ENCODE data around the gene HIF3A.

The HIF3A gene

DNA sequence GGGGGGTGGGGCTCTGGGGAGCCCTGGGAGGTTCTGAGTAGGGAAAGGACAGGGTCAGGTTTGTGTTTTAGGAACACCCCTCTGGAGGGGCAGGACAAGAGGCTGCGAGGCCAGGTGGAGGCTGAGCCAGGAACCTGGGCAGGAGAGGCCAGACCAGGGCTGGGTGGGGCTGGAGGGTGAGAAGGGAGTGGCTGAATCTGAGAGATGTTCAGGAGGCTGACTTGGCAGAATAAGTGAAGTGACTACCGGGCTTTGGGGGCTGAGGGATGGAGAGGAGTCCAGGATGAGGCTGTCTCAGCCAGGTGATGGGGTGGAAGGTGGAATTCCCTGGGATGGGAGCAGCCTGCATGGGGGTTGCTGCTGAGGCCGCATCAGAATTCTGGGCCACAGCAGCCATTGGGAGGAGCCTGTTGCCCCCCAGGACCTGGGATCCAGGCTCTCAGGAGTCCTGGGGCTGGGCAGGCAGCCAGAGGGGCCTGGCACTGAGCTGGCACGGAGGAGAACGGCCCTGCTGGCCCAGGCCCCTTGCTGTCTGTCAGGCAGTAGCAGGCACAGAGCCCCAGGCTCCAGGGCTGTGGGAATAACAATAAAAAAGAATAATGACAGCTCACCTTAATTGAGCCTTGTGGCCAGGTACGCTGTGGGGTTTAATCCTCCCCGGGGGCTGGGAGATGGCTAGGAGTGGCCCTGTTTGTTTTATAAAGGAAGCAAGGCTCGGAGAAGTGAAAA lies 53.4 kb downstream of the HIF3A start:
- Histone ChIP-seq H3K27me3 (replicated peaks; ENCODE audit: control insufficient read depth, insufficient read depth, low read length) (no peaks in the 10 kb centered on the region), H3K9ac (ENCODE audit: low read length) (peak overlapping the region; percentile 79), H3K9me3 (ENCODE audit: control insufficient read depth, low read length) (no peaks in the 10 kb centered on the region), H3K4me3 (ENCODE audit: low read length) (peak overlapping the region; percentile 50), H3K4me1 (ENCODE audit: control insufficient read depth, insufficient read depth, low read length) (peaks cover 35% of the 10 kb centered on the region), H3K36me3 (ENCODE audit: control insufficient read depth, insufficient read depth, low read length, severe bottlenecking) (peaks cover 17% of the 10 kb centered on the region)
- DNase-seq (ENCODE audit: low read depth), result no peak

DNA sequence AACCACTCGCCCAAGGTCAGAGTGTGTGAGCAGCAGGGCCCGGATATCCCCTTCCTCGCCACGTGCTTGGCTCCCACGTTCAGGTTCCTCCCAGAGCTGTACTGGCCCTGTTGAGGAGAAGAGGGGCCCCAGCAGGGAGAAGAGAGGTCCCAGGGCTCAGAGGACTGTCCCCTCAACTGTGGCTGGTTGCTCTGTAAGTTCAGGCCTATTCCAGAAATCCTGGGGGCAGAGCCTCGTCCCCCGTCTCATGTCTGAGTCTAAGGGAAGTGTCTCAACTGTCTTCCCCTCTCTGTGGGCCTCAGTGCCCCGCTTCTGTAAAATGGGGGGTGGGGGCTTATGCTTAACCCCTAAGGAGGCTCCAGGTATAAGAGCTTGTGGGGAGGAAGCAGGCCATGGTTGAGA lies 53.9 kb downstream of the HIF3A start:
- no peaks in the 10 kb centered on the region for H3K9me3 ChIP-seq (ENCODE audit: control insufficient read depth, low read length)
- peak overlapping the region; percentile 79 for H3K9ac ChIP-seq (ENCODE audit: low read length)
- no peak for DNase-seq (ENCODE audit: low read depth)
- H3K4me3 ChIP-seq (ENCODE audit: low read length), result peak overlapping the region; percentile 50
- peaks cover 35% of the 10 kb centered on the region for H3K4me1 ChIP-seq (ENCODE audit: control insufficient read depth, insufficient read depth, low read length)
- peaks cover 19% of the 10 kb centered on the region for H3K36me3 ChIP-seq (ENCODE audit: control insufficient read depth, insufficient read depth, low read length, severe bottlenecking)
- no peaks in the 10 kb centered on the region for H3K27me3 ChIP-seq (replicated peaks; ENCODE audit: control insufficient read depth, insufficient read depth, low read length)

DNA sequence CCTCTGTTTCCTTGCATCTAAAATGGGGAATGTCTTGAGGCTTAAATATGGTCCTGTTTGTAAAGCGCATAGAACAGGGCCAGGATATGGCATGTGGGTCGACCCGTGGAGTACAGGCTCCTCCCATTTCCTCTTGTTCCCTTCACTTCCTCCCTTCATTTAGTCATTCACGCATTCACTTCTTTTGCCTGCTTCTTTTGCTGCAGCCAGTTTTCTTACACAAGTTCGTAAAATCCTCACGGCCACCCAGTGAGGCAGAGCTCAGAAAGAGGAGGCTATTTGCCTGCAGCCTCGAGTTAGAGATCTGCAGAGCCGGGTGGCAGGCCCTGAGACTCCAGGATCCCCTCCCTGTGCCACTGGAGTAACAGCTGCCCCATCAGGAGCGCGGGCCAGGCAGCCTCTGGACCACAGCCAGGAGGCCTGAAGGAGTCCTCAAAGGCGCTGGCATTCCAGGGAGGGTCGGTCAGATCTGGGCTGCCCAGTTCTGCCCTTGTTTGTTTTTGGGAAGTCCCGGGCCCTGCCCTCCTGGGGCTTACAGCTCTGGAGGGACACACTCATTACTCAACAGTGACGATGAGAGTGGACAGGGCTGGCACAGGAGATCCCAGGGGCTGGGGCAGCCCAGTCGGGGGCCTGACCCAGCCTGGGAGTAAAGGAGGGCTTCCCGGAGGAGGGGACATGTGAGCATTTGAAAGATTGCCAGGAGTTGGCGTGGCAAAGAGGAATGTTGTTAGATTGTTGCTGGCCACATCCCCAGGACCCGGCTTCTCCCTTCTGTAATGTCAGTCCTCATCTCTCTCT lies 54.6 kb downstream of the HIF3A start:
- Histone ChIP-seq H3K36me3 (ENCODE audit: control insufficient read depth, insufficient read depth, low read length, severe bottlenecking) (peaks cover 24% of the 10 kb centered on the region), H3K9me3 (ENCODE audit: control insufficient read depth, low read length) (no peaks in the 10 kb centered on the region)

DNA sequence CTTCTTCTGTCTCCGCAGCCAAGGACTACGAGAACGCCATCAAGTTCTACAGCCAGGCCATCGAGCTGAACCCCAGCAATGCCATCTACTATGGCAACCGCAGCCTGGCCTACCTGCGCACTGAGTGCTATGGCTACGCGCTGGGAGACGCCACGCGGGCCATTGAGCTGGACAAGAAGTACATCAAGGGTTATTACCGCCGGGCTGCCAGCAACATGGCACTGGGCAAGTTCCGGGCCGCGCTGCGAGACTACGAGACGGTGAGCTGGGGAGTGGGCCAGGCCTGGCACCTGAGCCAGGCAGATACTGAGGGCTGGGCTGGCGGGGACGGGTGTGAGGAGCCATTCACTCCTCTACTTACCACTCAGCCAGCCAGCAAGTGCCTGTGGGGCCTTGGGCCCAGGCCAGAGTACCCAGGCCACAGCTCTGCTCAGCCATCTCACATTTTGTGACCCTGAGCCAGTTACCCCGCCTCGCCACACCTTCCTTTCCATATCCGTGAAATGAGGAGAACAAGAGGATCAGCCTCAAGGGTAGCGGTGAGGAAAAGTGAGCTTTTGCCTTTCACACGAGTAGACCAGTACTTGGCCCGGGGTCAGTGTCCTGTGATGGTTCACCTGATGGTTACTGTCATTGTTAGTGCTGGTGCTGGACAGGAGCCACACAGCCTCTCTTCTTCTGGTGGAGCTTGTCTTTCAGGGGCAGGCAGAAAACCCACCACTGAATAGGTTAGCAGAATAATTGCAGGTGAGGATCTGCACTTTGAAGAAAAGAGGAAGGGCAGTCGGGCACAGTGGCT lies 57.1 kb downstream of the HIF3A start:
- Histone ChIP-seq H3K36me3 (ENCODE audit: control insufficient read depth, insufficient read depth, low read length, severe bottlenecking) (peaks cover 35% of the 10 kb centered on the region), H3K4me1 (ENCODE audit: control insufficient read depth, insufficient read depth, low read length) (peaks cover 36% of the 10 kb centered on the region), H3K4me3 (ENCODE audit: low read length) (no peak overlapping the region), H3K9ac (ENCODE audit: low read length) (no peak overlapping the region), H3K9me3 (ENCODE audit: control insufficient read depth, low read length) (no peaks in the 10 kb centered on the region), H3K27me3 (replicated peaks; ENCODE audit: control insufficient read depth, insufficient read depth, low read length) (no peaks in the 10 kb centered on the region)
- DNase-seq (ENCODE audit: low read depth), result no peak

More for the DNA sequence above, 54.6 kb downstream of the HIF3A start:
- peaks cover 32% of the 10 kb centered on the region for H3K4me1 ChIP-seq (ENCODE audit: control insufficient read depth, insufficient read depth, low read length)
- H3K4me3 ChIP-seq (ENCODE audit: low read length), result peak overlapping the region; percentile 50
- peak; percentile 27 for DNase-seq (ENCODE audit: low read depth)
- H3K27me3 ChIP-seq (replicated peaks; ENCODE audit: control insufficient read depth, insufficient read depth, low read length), result no peaks in the 10 kb centered on the region
- peak overlapping the region; percentile 79 for H3K9ac ChIP-seq (ENCODE audit: low read length)

DNA sequence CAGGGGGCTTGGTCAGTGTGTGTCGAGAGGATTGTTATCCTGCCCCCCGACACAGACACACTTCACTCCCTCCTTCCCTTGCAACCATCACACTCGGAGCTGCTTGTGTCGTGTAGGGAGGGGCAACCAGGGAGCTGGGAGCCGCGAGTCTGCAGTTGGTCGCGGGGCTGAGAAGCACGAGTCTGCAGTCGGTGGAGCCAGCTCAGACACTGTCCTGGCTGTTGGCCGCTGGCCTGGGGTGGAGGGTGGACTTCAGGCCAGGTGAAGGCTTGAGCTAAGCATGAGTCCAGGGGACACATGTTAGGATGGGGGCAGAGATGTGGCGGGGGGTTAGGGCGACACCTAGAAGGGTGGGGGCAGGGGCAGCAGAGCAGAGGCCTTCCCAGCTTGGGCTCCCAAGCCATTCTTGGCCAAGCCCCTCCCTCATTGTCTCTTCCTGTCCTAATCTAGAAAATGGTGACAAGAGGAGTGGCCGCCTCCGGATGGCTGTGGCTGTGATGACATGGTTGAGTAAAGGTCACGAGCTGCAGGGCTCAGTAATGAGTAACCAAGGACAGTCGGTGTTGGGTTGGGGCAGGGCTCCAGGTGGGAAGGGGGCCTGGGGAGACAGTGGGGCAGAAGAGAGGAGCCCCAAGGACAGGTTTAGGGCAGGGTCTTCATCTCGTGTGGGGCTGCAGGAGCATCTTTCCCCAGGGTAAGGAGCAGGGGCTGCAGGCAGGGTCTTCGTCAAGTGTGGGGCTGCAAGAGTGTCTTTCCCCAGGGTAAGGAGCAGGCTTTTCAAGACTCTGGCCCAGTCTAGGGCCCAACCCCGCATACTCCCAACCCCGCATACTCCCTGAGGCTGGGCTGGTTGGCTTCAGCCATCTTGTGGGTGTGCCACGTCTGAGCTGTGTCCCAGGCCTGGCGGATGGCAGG lies 58.6 kb downstream of the HIF3A start:
- no peaks in the 10 kb centered on the region for H3K27me3 ChIP-seq (replicated peaks; ENCODE audit: control insufficient read depth, insufficient read depth, low read length)
- no peak for DNase-seq (ENCODE audit: low read depth)
- peaks cover 30% of the 10 kb centered on the region for H3K4me1 ChIP-seq (ENCODE audit: control insufficient read depth, insufficient read depth, low read length)
- H3K4me3 ChIP-seq (ENCODE audit: low read length), result no peak overlapping the region
- H3K9ac ChIP-seq (ENCODE audit: low read length), result no peak overlapping the region
- H3K36me3 ChIP-seq (ENCODE audit: control insufficient read depth, insufficient read depth, low read length, severe bottlenecking), result peaks cover 35% of the 10 kb centered on the region
- no peaks in the 10 kb centered on the region for H3K9me3 ChIP-seq (ENCODE audit: control insufficient read depth, low read length)

DNA sequence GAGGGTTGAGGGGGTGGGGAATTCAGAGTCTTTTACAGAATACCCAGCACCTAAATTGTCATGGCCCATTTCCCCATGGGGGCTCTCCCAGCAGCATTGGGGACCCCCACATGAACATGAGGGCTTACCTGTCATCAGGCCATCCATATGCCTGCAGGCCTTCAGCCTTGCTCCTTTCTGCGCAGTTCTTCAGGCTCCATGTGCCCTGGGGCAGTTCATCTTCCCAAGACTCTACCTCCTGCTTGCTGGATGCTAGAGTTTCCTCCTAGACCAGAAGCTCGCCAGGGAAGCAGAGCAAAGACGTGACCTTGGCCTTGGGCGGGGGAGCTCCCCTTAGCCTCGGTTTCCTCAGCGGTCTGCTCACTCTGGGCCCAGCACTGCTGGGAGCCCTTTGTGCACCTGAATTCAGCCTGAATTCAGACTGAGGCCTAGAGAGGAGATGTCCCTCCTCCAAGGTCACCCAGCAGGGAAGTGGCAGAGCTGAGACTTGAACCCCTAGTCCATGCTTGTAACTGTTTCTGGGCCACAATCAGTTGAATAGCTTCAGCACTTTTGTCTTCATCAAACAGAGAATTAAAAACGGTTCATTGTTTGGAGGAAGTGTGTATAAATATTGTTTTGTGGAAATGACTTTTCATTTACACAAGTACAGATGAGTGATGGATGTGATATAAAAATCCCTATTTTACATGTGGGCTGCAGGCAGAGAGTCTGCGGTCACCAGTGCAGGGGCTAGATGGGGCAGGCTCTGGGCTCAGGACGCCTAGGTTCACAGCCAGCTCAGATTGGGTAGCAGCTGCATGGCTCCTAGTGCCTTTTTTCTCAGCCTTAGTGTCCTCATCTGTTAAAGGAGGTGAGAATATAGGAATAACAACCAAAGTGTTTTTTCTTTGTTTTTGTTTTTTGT lies 59.6 kb downstream of the HIF3A start:
- no peak overlapping the region for H3K4me3 ChIP-seq (ENCODE audit: low read length)
- peaks cover 35% of the 10 kb centered on the region for H3K36me3 ChIP-seq (ENCODE audit: control insufficient read depth, insufficient read depth, low read length, severe bottlenecking)
- DNase-seq (ENCODE audit: low read depth), result no peak
- no peaks in the 10 kb centered on the region for H3K9me3 ChIP-seq (ENCODE audit: control insufficient read depth, low read length)
- no peaks in the 10 kb centered on the region for H3K27me3 ChIP-seq (replicated peaks; ENCODE audit: control insufficient read depth, insufficient read depth, low read length)
- H3K4me1 ChIP-seq (ENCODE audit: control insufficient read depth, insufficient read depth, low read length), result peaks cover 21% of the 10 kb centered on the region
- no peak overlapping the region for H3K9ac ChIP-seq (ENCODE audit: low read length)

DNA sequence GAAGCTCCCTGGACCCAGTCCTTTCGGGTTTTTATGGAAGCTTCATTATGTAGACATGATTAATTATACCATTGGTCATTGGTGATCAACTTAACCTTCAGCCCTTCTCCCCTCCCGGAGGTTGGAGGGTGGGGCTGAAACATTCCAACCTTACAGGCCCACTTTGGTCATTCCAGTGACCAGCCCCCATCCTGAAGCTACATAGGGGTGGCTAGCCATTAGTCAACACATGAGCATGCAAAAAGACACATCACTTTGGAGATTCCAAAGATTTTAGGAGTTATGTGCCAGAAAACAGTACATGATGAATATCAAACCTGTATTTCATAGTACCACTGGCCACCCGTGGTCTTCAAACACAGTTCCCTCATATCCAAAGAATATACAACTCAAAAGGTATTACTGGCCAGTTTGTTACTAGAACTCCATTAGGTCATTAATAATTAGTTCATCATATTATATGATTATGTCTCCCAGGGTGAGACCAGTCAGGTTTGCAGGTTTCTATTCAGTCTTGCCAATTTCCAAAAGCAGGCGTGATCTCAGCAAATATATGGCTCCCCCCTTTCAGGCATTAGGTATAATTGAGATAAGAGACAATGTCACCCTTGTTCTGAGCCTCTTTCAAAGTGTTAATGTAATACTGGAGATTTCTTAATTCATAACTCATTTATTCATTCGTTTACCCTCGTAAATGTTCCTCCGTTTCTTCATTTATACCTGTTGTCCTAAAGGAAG lies 61.2 kb downstream of the HIF3A start:
- H3K4me3 ChIP-seq (ENCODE audit: low read length), result peak overlapping the region; percentile 11
- H3K4me1 ChIP-seq (ENCODE audit: control insufficient read depth, insufficient read depth, low read length), result peaks cover 12% of the 10 kb centered on the region
- no peak for DNase-seq (ENCODE audit: low read depth)
- H3K9ac ChIP-seq (ENCODE audit: low read length), result no peak overlapping the region
- H3K9me3 ChIP-seq (ENCODE audit: control insufficient read depth, low read length), result no peaks in the 10 kb centered on the region
- H3K36me3 ChIP-seq (ENCODE audit: control insufficient read depth, insufficient read depth, low read length, severe bottlenecking), result peaks cover 35% of the 10 kb centered on the region
- H3K27me3 ChIP-seq (replicated peaks; ENCODE audit: control insufficient read depth, insufficient read depth, low read length), result no peaks in the 10 kb centered on the region

DNA sequence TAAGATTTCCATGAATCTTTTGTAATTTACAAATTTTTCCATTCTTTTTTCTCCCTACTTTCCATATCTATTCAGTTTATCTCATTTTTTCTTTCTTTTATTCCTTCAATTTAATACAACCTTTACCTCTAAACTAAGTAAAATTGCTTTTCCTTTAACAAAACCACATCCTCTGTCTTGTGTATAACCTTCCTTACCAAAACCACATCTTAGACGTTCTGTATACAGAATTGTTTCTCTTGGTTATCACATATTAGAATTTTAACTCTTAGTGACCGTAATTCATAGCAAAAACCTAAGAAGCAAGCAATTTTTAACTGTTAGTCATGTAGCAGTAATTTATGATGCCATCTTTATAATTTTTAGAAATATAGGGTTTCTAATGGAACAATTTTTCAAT lies 65.1 kb downstream of the HIF3A start:
- no peaks in the 10 kb centered on the region for H3K27me3 ChIP-seq (replicated peaks; ENCODE audit: control insufficient read depth, insufficient read depth, low read length)
- no peak overlapping the region for H3K4me3 ChIP-seq (ENCODE audit: low read length)
- peaks cover 12% of the 10 kb centered on the region for H3K4me1 ChIP-seq (ENCODE audit: control insufficient read depth, insufficient read depth, low read length)
- H3K36me3 ChIP-seq (ENCODE audit: control insufficient read depth, insufficient read depth, low read length, severe bottlenecking), result peaks cover 32% of the 10 kb centered on the region
- no peak for DNase-seq (ENCODE audit: low read depth)
- H3K9ac ChIP-seq (ENCODE audit: low read length), result no peak overlapping the region
- no peaks in the 10 kb centered on the region for H3K9me3 ChIP-seq (ENCODE audit: control insufficient read depth, low read length)

DNA sequence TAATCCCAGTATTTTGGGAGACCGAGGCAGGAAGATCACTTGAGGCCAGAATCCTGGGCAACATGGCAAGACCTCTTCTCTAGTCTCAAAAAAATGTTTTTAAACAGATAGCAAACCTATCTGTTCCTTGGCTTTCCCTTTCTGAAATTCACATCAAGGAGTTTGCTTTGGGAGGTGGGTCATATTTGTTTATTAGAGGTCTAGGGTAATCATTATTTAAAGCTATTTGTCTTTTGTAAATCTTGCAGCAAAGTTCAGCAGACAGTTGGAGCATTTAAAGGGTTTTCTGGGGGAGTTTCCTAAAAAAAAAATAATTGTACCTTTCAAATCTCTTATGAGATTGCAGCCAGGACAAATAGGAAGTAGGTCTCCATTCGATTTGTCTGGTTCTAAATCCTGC lies 67.5 kb downstream of the HIF3A start:
- Histone ChIP-seq H3K4me1 (ENCODE audit: control insufficient read depth, insufficient read depth, low read length) (no peaks in the 10 kb centered on the region), H3K36me3 (ENCODE audit: control insufficient read depth, insufficient read depth, low read length, severe bottlenecking) (peaks cover 44% of the 10 kb centered on the region), H3K27me3 (replicated peaks; ENCODE audit: control insufficient read depth, insufficient read depth, low read length) (no peaks in the 10 kb centered on the region), H3K4me3 (ENCODE audit: low read length) (no peak overlapping the region), H3K9me3 (ENCODE audit: control insufficient read depth, low read length) (no peaks in the 10 kb centered on the region), H3K9ac (ENCODE audit: low read length) (no peak overlapping the region)
- DNase-seq (ENCODE audit: low read depth), result no peak
